ENCODE data around the gene CRB1.

The CRB1 gene

DNA sequence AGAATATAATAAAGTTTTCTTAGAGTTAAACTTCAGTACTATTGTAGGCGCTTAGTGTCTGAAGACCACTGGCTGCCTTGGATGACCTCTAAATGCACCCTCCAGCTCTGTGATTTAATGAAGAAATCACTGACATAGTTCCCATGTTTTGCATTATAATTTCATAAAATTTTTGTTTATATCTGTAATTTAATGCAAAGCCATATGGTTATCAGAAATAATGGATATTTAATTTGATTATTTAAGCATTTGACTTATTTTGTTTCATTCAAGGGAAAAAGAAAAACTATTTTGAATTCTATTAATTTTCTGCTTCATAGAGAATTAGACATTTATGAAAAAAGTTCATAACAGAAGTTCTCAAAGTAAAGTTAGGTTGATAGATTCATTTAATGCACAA is 18.6 kb downstream of the CRB1 start:
- Histone ChIP-seq H3K9me3 (ENCODE audit: control insufficient read depth, low read length) (no peaks in the 10 kb centered on the region), H3K27me3 (replicated peaks; ENCODE audit: control insufficient read depth, insufficient read depth, low read length, poor library complexity, severe bottlenecking) (no peaks in the 10 kb centered on the region), H3K36me3 (ENCODE audit: control insufficient read depth, insufficient read depth, low read length) (no peaks in the 10 kb centered on the region), H3K4me1 (ENCODE audit: control insufficient read depth, insufficient read depth, low read length, poor library complexity, severe bottlenecking) (no peaks in the 10 kb centered on the region), H3K4me3 (ENCODE audit: insufficient read depth, low read depth, low read length, poor library complexity, severe bottlenecking) (no peak overlapping the region), H3K27ac (ENCODE audit: insufficient read depth, low read length, poor library complexity, severe bottlenecking) (no peak overlapping the region)
- DNase-seq: no peak

DNA sequence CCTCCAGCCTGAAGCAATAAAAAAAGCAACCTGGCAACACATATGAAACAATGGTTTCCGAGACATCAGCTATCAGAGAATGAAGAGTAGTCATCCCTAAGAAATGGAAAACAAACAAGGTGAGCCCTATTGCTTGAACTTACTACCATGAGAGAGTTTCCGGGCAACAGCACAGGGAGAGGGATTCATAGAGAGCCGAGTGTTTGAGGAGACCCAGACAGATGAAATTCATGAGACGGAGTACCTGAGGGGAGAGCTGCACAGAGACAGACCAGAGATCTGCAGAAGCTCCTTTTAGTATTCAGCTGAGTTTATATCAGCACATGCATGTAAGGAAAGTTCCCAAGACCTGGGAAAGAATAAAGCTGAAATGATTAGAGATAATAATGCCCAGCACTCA is 19.8 kb downstream of the CRB1 start:
- DNase-seq: no peak
- Histone ChIP-seq H3K4me1 (ENCODE audit: control insufficient read depth, insufficient read depth, low read length, poor library complexity, severe bottlenecking) (no peaks in the 10 kb centered on the region), H3K4me3 (ENCODE audit: insufficient read depth, low read depth, low read length, poor library complexity, severe bottlenecking) (no peak overlapping the region), H3K9me3 (ENCODE audit: control insufficient read depth, low read length) (no peaks in the 10 kb centered on the region), H3K27ac (ENCODE audit: insufficient read depth, low read length, poor library complexity, severe bottlenecking) (no peak overlapping the region), H3K36me3 (ENCODE audit: control insufficient read depth, insufficient read depth, low read length) (no peaks in the 10 kb centered on the region), H3K27me3 (replicated peaks; ENCODE audit: control insufficient read depth, insufficient read depth, low read length, poor library complexity, severe bottlenecking) (no peaks in the 10 kb centered on the region)

DNA sequence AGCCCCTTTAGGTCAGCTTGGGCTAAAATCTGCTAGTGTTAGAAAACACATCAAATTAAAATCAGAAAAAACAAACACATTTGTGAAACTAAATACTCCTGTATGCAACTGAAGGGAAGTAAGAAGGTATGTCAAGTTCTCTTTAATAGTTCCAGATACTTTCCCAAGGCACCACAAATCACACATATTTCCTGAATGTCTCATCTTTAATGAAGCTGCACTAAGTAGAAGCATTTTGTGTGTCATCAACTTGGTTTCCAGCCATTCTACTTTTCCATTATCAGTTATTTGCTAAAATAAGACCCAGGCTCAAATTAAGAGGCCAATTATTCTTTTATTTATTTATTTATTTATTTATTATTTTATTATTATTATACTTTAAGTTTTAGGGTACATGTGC is 34.7 kb downstream of the CRB1 start:
- Histone ChIP-seq H3K4me3 (ENCODE audit: insufficient read depth, low read depth, low read length, poor library complexity, severe bottlenecking) (no peak overlapping the region), H3K36me3 (ENCODE audit: control insufficient read depth, insufficient read depth, low read length) (no peaks in the 10 kb centered on the region), H3K9me3 (ENCODE audit: control insufficient read depth, low read length) (no peaks in the 10 kb centered on the region), H3K27ac (ENCODE audit: insufficient read depth, low read length, poor library complexity, severe bottlenecking) (no peak overlapping the region), H3K27me3 (replicated peaks; ENCODE audit: control insufficient read depth, insufficient read depth, low read length, poor library complexity, severe bottlenecking) (no peaks in the 10 kb centered on the region), H3K4me1 (ENCODE audit: control insufficient read depth, insufficient read depth, low read length, poor library complexity, severe bottlenecking) (no peaks in the 10 kb centered on the region)
- no peak for DNase-seq

DNA sequence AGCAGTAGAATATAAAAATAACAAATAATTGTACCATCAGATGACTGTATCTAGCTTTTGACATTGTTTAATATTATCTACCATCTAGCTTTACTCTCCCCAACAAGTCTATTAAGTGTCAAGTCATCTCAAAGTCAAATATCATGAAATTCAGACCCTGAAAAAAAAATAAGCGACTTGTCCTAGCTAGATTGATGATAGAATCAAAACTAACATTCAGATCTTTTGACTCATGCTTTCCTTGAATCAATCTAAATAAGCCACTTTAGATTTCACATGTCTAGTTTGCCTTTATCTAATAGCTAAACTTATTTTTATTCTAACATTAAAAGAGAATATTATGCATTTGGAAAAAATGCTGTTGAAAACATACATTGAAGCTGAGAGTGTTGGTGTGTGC is 35.4 kb downstream of the CRB1 start:
- no peak overlapping the region for H3K27ac ChIP-seq (ENCODE audit: insufficient read depth, low read length, poor library complexity, severe bottlenecking)
- H3K27me3 ChIP-seq (replicated peaks; ENCODE audit: control insufficient read depth, insufficient read depth, low read length, poor library complexity, severe bottlenecking): no peaks in the 10 kb centered on the region
- no peak for DNase-seq
- no peaks in the 10 kb centered on the region for H3K4me1 ChIP-seq (ENCODE audit: control insufficient read depth, insufficient read depth, low read length, poor library complexity, severe bottlenecking)
- H3K4me3 ChIP-seq (ENCODE audit: insufficient read depth, low read depth, low read length, poor library complexity, severe bottlenecking): no peak overlapping the region
- no peaks in the 10 kb centered on the region for H3K9me3 ChIP-seq (ENCODE audit: control insufficient read depth, low read length)
- H3K36me3 ChIP-seq (ENCODE audit: control insufficient read depth, insufficient read depth, low read length): no peaks in the 10 kb centered on the region

DNA sequence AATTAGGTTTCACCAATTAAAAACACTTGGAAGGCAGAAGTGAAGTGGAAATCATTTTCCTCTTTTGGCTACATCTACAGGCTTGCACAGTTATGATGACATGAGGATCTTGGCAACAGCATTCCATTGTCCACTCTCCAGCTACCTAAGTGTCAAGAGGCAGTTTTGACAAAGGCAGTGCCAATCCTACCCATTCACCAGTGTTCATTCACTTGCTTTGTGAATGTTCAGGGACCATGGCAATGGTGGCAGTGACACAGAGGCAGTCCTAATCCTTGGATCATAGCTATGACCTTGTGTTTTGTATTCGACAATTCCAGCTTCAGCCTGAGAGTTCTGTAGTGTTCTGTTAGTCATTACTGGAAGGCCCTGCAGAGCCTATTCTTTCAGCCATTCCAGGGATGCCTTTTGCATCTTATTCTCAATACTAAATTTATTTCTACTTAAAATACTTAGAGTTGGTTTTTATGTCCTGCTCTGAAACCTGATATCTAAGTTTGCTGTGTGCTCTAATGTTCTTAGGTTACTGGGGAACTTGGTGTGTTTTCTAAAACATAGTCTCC is 36.7 kb downstream of the CRB1 start:
- no peaks in the 10 kb centered on the region for H3K27me3 ChIP-seq (replicated peaks; ENCODE audit: control insufficient read depth, insufficient read depth, low read length, poor library complexity, severe bottlenecking)
- H3K27ac ChIP-seq (ENCODE audit: insufficient read depth, low read length, poor library complexity, severe bottlenecking): no peak overlapping the region
- no peak overlapping the region for H3K4me3 ChIP-seq (ENCODE audit: insufficient read depth, low read depth, low read length, poor library complexity, severe bottlenecking)
- H3K36me3 ChIP-seq (ENCODE audit: control insufficient read depth, insufficient read depth, low read length): no peaks in the 10 kb centered on the region
- no peak for DNase-seq
- no peaks in the 10 kb centered on the region for H3K9me3 ChIP-seq (ENCODE audit: control insufficient read depth, low read length)
- H3K4me1 ChIP-seq (ENCODE audit: control insufficient read depth, insufficient read depth, low read length, poor library complexity, severe bottlenecking): no peaks in the 10 kb centered on the region

DNA sequence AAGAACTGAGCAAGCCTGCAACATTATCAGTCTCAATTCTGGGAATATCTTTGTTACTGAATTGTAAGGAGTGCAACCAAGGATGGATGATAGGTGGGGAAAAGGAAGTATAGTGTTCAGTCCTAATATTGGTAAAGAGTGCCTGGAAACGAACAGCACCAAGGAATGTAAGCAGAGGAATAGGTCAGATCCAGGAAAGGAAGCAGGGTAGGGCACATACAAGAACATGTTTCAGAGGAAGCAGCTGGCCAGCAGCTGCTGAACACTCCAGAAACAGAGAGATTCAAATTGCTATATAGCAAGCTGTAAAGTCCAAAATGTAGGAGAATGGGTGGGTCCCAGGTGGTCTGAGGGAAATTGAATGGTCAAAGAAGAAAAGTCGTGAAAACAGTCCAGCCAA is 37.9 kb downstream of the CRB1 start:
- Histone ChIP-seq H3K4me1 (ENCODE audit: control insufficient read depth, insufficient read depth, low read length, poor library complexity, severe bottlenecking) (no peaks in the 10 kb centered on the region), H3K4me3 (ENCODE audit: insufficient read depth, low read depth, low read length, poor library complexity, severe bottlenecking) (no peak overlapping the region), H3K27me3 (replicated peaks; ENCODE audit: control insufficient read depth, insufficient read depth, low read length, poor library complexity, severe bottlenecking) (no peaks in the 10 kb centered on the region), H3K27ac (ENCODE audit: insufficient read depth, low read length, poor library complexity, severe bottlenecking) (no peak overlapping the region), H3K9me3 (ENCODE audit: control insufficient read depth, low read length) (no peaks in the 10 kb centered on the region), H3K36me3 (ENCODE audit: control insufficient read depth, insufficient read depth, low read length) (no peaks in the 10 kb centered on the region)
- no peak for DNase-seq

DNA sequence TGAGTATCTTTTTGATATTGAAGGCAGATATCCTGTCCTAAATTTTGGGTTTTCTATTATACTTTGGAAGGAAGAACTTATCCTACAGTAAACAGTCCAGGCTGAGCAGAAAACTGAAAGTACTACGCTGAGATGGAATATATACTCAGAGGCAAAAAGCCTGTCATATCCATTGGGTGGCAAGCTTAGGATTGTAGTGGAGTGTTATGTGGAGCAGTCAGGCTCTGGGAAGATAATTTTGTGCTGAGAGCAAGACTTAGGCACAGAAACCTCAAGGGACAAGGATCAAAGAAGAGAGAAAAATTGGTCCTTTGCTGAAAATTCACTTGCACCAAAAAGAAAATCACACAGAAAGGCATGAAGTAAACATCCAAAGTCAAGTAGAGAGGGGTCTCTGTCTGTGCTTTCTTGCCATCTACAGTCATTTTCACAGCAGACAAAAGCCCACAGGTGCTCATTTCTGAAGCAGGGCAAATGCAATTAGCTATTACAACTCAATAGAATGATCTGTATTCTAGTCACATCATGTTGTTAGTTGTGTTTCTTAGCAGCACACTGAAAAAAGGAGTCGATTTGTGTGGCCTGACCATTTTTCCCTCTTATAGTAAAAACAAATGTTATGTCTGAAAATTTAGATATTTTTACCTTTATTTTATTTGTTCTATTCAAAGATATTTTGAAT is 38.5 kb downstream of the CRB1 start:
- Histone ChIP-seq H3K4me3 (ENCODE audit: insufficient read depth, low read depth, low read length, poor library complexity, severe bottlenecking) (no peak overlapping the region), H3K9me3 (ENCODE audit: control insufficient read depth, low read length) (no peaks in the 10 kb centered on the region), H3K36me3 (ENCODE audit: control insufficient read depth, insufficient read depth, low read length) (no peaks in the 10 kb centered on the region), H3K27ac (ENCODE audit: insufficient read depth, low read length, poor library complexity, severe bottlenecking) (no peak overlapping the region), H3K27me3 (replicated peaks; ENCODE audit: control insufficient read depth, insufficient read depth, low read length, poor library complexity, severe bottlenecking) (no peaks in the 10 kb centered on the region), H3K4me1 (ENCODE audit: control insufficient read depth, insufficient read depth, low read length, poor library complexity, severe bottlenecking) (no peaks in the 10 kb centered on the region)
- DNase-seq: no peak

DNA sequence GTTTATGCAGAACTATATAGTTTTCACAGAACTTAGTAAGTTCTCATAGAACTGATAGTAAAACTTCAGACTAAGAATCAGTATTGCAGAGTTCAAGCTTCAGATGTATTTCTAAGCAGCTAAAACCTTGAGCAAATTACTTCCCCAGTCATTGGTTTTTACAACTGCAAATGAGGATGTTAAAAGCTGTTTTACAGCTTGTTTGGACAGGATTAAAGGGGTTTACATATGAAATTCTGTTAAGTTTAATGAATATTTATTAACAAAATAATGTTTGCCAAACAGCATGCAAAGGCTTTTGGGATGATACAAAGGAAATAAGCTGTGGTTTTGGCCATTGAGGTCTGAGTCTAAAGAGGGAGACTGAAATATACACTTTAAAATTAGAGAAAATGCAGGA is 39.1 kb downstream of the CRB1 start:
- Histone ChIP-seq H3K27ac (ENCODE audit: insufficient read depth, low read length, poor library complexity, severe bottlenecking) (no peak overlapping the region), H3K36me3 (ENCODE audit: control insufficient read depth, insufficient read depth, low read length) (no peaks in the 10 kb centered on the region), H3K27me3 (replicated peaks; ENCODE audit: control insufficient read depth, insufficient read depth, low read length, poor library complexity, severe bottlenecking) (no peaks in the 10 kb centered on the region), H3K4me1 (ENCODE audit: control insufficient read depth, insufficient read depth, low read length, poor library complexity, severe bottlenecking) (no peaks in the 10 kb centered on the region), H3K9me3 (ENCODE audit: control insufficient read depth, low read length) (no peaks in the 10 kb centered on the region), H3K4me3 (ENCODE audit: insufficient read depth, low read depth, low read length, poor library complexity, severe bottlenecking) (no peak overlapping the region)
- DNase-seq: no peak

DNA sequence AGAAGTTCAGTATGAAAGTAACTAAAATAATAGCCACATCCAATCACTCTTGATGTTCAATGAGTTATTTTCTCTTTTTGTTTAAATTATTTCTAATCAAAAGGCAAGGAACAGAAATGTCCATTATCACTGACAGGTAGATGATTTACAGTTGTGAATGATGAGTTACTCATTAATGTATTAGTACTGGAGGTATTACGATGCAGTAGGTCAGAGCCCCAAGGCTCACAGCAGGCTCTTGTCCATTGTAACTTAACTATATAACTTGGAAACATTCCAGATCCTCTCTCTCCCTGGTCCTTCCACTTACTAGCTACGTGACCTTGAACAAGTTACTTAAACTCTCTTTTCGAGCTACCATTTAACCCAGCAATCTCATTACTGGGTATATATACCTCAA is 39.5 kb downstream of the CRB1 start:
- Histone ChIP-seq H3K27ac (ENCODE audit: insufficient read depth, low read length, poor library complexity, severe bottlenecking) (no peak overlapping the region), H3K4me1 (ENCODE audit: control insufficient read depth, insufficient read depth, low read length, poor library complexity, severe bottlenecking) (no peaks in the 10 kb centered on the region), H3K4me3 (ENCODE audit: insufficient read depth, low read depth, low read length, poor library complexity, severe bottlenecking) (no peak overlapping the region), H3K36me3 (ENCODE audit: control insufficient read depth, insufficient read depth, low read length) (no peaks in the 10 kb centered on the region), H3K9me3 (ENCODE audit: control insufficient read depth, low read length) (no peaks in the 10 kb centered on the region), H3K27me3 (replicated peaks; ENCODE audit: control insufficient read depth, insufficient read depth, low read length, poor library complexity, severe bottlenecking) (no peaks in the 10 kb centered on the region)
- no peak for DNase-seq

DNA sequence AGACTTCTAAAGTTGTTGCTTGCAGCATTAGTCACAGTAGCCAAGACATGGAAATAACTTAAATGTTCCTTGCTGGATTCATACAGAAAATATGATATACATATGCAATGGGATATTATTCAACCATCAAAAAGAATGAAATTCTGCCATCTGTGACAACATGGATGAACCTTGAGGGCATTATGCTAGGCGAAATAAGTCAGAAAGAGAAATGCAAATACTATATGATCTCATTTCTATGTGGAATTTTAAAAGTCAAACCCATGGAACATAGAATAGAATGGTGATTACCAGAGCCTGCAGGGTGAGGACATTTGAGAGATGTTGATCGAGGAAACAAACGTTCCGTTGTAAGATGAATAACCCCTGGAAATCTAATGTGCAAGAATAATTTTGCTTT is 43.0 kb downstream of the CRB1 start:
- no peaks in the 10 kb centered on the region for H3K4me1 ChIP-seq (ENCODE audit: control insufficient read depth, insufficient read depth, low read length, poor library complexity, severe bottlenecking)
- no peak overlapping the region for H3K4me3 ChIP-seq (ENCODE audit: insufficient read depth, low read depth, low read length, poor library complexity, severe bottlenecking)
- no peaks in the 10 kb centered on the region for H3K27me3 ChIP-seq (replicated peaks; ENCODE audit: control insufficient read depth, insufficient read depth, low read length, poor library complexity, severe bottlenecking)
- DNase-seq: no peak
- H3K36me3 ChIP-seq (ENCODE audit: control insufficient read depth, insufficient read depth, low read length): no peaks in the 10 kb centered on the region
- H3K9me3 ChIP-seq (ENCODE audit: control insufficient read depth, low read length): no peaks in the 10 kb centered on the region
- H3K27ac ChIP-seq (ENCODE audit: insufficient read depth, low read length, poor library complexity, severe bottlenecking): no peak overlapping the region
